Stimulated activated CD4-positive, alpha-beta T cell treated with anti-CD3 and anti-CD28 coated beads, Interleukin-2, amount 100 ng/mL, for 24 hours (primary cell): ENCODE results near the gene RAB34.

Experiments used
- DNase-seq, 2 donors: peaks; one replicate each; pipeline ENCODE4 v3.0.0-alpha.2; 2020

The RAB34 gene

DNA sequence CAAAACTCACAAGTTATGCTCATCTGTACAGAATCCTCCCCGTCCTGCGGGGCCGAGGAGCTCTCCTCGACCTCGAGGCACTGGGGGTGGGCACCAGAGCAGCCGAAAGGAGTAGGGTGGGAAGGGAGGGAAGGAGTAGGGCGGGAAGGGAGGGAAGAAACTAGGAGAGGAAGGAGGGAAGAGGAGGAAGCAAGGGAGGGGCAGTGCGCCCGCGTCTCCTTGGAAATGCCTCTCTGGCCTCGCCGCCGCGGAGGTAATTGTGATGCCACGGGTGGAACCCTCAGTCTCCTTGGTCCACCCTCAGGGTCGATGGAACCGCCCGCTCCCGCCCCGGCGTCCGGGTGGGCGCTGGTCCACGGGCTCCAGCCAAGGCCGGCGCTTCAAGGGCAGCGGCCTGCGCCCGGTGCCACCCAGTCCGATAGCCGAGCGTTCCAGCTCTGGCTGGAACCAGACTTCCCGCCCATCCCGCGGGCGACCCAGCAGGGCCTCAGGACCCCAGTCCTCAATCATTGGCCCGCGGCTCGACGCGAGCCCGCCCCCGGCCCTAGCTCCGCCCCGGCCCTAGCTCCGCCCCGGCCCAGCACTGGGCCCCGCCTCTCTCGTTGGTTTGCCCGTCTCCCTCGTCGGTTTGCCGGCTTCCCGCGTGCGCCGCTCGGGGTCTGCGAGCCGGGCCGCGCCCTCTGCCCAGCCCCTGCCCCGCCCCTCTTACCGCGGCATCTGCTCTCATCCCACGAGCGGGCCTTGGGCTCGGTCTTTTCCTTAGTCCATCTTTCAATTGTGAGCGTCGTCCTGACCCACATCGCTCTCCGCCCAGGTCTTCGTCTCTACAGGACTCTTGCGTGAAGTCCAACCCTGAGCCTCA is 6.6 kb downstream of the RAB34 start:
- DNase-seq, result peak; percentile 89 to 96

DNA sequence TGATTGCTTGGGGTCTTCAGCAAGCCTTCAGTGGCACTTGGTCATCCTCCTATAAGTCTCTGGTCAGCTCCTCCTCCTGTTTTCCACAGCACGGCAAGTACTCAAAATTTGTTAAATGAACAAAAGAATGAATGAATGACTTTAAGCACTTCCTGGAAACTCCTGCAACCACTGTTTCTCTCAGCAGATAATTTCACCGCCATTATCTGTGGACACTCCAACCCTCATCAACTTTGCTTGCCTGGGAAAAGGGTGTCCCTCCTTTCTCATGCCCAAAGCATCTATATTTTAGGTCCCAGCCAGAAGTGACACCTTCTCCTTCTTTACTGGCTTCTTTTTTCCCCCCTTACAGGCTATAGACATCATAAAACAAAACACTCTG is 10.3 kb downstream of the RAB34 start:
- no peak for DNase-seq

DNA sequence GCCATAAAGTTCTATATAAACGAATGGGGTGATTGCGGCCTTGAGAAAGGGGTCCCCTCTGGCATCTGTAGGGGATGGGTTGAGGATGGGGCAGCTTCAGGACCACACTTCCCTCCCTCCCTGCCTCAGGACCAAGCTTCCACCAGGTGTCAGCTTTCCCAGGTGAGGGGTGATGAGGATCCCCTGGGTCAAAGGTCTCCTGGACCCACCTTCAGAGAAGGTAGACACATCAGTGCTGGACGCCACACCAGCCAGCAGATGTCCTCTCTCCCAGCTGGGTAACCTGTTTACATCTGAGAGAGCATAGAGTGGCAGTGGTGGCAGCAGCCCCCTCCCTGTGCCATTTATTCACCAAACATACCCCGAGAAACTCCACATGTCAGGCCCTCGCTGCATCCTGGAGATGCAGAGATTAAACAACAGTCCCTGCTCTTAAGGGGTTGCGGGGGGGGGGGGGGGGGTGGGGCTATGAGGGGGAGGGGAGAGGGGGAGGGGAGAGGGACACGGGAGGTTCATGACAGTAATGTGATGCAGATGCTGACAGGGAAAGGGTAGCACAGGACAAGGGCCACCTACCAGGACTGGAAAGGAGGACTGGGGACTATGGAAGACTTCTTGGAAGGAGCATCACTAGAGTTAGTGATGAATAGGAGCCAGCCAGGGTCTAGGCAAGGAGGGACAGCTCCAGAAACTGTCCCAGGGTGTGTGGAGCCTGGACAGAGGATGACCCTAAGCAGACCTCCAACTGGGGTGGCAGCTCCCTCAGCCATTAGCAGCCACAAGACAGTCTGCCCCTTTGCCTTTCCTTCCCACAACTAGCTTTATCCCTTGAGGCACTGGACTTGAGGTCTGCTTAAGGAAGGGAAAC is 11.0 kb downstream of the RAB34 start:
- no peak for DNase-seq

DNA sequence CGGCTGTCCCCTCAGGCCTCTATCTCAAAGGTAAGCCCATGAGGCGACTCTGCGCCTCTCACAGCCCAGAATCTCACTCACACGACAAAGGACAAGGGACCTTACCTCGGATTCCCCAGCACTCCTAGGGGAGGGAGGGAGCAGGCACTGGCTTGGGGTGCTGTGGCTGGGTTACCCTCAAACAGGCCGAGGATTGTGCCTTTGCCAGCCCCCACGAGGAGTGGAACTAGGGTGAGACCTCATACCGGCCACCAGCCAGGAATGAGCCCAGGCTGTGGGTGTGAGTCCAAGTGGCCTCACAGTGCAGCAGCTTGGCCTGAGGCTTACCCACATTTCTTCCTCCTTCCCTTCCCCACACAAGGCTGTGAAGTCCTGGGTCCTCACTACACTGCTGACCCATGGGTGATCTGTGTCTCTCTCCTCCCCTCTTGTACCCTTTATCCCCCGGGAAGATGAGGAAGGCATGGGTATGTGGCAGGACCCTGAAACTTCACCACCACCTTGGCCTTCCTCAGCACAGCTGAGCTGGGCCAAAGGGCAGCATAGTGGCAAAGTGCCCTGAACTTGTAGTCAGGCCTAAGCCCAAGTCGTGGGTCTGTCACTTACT is 11.8 kb downstream of the RAB34 start:
- DNase-seq, result no peak

DNA sequence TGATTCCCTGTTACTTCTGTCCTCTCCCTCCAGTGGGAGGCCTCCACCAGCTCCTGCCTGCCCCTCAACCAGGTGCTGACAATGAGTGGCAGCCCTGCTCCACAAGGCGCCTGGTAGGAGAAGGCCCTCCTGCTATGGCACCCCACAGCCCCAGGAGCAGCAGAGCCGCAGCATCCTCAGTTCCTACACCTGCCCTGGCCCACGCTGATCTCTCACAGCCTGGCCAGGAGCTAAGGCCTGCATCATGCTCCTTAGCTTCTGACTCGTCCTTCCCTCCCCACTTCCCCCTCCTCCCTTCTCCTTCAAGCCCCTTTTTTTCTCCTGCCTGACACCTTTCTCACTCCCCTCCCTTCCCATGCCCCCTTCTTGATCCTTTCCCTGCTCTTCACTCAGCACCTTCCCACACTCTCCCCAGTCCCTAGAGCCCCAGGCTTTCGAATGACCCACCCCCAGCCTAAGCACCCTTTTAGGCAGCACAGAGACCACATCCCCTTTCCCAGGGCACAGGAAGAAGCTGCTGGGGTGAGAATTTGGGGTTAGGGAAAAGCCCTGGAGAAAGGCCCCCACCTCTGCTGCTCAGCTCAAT is 12.5 kb downstream of the RAB34 start:
- DNase-seq, result no peak

DNA sequence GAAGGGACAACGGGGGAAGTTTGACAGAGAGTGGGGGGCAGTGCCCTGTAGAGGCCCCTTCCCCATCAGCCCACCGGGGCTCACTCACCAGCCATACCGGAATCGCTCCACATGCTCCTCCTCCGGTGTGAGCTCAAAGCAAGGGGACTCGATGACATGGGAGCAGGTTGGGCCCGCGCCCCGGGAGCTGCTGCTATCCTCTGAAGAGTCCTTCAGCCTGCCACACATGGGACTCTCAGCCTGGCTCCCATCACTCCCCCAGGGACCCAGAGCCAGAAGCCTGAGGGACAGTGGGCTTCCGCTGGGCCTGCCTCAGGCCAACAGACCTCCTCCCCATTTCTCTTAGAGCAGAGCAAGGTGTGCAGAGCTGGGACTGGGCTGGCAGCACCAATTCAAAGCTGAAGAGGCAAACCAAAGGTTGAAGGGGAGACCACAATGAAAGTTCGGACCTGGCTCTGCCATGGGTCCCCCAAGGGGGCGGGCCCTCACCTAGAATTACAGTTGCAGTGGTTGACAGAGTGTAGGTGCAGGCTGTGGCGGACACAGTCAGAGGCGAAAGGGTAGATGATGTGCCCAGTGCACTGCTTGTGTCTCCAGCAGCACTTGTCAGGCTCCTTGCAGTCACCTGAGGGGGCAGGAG is 13.3 kb downstream of the RAB34 start:
- DNase-seq, result no peak

DNA sequence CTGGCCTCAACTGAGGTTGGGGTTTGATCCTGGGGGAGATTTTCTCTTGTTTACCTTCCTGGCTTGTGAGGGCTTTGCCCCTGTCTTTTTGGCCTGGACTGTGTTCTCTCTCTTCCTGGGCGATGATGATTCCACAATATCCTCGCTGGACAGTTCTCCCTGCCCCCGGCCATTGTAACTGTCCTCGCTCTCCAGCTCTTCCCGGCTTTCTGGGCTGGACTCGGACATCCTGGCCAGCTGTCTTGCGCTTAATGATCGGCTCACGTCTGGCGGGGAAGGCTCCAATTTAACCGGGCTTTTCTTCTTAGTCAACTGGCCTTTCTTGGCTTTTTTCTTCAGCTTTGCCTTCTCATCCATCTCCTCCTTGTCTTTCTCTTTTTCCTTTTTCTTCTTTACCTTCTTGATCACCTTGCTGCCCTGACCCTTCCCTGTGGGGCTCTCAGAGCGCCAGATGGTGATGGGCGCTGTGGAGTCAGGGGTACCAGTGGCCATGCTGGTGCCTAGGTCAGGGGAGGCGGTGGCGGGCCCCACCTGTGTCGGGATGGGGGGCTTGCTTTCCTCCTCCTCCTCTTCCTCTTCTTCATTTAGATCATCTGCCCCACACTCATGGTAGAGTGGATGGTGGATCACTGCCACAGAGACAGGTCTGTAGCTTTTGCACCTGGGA is 14.0 kb downstream of the RAB34 start:
- no peak for DNase-seq

DNA sequence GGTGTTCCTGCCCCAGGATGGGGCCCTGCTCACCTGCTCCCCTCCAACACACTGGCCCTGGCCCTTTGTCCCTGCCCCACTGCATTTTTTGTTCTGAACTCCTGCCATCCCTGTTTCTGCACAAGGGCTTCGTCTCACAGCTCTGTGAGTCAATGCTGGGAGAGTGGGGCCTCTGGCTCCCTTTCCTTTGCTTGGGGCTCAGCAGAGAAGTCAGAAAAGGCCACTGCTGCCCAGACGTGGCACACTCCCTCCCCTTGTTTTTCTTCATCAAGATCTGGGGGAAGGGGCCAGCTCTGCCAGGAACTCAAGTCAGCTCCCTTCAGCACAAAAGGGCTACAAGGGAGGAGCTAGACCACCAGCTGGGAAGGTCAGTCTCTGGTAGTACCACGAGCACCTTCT is 14.9 kb downstream of the RAB34 start:
- no peak for DNase-seq

DNA sequence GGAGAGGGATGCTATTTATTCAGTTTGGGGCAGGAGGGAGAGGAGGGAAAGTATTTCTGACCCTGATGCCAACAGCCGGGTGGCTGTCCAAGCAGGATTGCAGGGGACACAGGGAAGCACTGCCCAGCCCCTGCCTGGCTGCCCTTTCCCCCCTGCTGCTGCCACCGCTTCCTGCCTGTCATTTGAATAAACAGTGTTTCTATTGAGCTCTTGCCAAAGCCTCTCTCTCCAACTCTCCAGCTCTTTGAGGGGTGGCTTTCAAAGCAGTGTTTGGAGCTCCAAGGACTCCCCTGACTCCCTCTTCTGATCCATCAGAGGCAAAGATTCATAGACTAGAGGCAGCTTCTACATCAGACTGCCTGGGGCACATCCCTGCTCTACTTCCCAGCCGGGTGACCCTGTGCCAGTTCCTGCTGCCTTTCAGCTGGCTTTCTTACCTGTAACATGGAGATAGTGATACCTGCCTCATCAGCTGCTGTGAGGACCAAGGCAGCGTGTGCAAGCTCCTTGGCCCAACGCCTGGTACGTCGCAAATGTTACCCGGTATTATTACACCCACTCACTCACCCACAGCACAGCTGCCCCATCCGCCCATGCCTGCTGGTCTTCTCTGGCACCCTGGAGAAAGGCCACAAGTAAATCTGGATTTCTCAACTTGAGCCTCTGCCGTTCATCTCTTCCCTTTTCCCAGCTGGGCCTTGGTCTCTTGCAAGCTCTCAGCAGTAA is 15.5 kb downstream of the RAB34 start:
- no peak for DNase-seq

DNA sequence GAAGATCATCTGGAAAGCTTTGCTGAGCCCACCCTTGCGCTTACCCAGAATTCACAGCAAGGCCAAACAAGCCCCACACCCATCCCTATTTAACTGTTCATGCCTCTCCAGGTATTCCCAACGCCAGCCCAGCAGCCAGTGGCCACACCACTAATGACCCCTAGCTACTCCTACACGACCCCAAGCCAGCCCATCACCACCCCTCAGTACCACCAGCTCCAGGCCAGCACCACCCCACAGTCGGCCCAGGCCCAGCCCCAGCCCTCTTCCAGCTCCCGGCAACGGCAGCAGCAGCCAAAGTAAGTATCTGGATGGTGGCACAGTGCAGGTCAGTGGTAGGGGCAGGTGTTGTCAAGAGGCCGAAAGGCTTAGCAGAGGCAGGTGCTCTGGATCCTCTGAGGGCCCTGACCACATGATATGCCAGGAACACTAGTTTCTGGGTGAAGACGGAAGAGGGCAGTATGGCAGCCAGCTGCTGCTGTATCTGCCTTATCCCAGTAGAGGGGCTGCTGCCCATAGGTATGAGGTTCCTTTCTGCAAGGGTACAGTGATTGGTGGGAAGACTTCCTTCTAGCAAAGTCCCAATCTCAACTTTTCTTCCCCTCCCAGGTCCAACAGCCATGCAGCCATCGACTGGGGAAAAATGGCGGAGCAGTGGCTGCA is 16.7 kb downstream of the RAB34 start:
- DNase-seq, result no peak

DNA sequence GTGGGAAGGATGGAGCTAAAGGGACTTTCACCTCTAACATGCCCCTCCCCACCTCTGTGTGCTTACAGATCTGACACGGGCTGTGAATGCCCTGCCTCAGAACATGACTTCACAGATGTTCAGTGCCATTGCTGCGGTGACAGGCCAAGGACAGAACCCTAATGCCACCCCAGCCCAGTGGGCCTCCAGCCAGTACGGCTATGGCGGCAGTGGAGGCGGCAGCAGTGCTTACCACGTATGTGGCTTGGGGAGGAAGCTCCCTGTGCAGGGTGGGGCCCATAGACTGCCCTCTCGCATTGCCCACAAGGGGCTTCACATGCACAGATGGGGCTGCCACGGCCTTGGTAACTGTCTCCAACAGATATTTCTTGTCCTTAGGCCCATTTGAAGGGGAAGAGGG is 17.4 kb downstream of the RAB34 start:
- DNase-seq, result no peak

DNA sequence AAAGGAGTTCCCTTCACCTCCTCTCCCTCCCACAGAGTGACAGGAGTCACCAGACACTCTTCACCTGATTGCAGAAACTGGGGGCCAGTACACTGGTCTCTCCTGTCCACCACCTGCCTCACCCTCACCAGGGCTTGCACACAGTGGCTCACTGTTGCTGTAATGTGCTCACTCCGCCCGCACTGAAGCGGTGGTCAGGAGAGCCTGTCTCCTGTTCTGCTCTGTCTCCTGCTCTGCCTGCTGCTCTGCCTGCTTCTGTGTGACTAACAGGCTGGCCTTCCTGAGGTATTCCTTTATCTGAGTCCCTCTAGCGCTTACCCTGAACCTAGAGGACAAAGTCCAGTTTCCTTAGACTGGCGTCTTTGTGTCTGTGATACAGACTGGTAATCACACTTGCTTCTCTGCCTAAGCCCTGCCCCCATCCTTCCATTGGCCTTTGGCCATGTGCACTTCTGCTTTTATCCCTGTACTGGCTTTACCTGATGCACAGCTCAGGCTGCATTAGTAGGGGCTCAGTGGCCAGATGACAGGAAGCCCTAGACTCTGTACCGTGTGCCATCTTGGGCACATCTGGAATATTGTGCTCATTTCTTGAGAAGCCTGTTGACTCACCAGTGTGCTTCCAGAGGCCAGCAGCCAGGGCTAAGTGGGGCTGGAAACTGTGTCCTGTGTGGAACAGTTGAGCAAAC is 19.3 kb downstream of the RAB34 start:
- DNase-seq, result peak in 1 of 2 donors; percentile 22

DNA sequence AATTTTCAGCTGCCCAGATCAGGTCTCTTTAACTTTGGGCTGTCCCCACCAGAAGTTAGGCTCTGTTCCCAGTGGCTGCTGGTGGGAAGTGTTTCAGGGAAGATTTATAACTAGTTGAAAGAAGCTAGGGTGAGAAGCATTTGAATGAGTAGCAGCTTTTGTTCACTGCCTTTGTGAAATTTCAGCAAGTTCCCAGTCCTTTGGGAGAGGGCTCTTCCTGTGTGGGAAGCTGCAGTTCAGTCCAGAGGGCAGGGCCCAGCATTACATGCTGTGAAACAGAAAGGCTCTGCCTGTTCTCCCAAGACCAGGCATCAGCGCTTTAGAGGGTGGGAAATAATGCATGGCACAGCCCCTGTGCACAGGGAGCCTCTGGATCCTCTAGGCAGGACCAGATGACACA is 23.8 kb downstream of the RAB34 start:
- DNase-seq, result no peak

DNA sequence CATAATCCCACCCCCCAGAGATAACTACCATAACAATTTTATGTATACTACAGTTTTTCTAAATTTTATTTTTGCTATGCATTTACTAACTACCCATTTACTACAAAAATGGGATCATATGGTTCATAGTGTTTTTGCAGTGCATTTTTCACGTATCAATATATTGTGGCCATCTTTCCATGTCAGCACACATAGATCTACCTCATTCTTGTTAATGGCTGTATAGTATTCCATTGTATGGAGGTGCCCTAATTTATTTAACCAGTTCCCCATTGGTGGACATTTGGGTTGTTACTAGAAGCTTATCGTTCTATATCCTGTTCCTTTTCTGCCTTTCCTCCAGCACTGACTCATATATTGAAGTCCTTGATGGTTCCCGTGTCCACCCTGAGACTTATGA is 28.7 kb downstream of the RAB34 start:
- no peak for DNase-seq

DNA sequence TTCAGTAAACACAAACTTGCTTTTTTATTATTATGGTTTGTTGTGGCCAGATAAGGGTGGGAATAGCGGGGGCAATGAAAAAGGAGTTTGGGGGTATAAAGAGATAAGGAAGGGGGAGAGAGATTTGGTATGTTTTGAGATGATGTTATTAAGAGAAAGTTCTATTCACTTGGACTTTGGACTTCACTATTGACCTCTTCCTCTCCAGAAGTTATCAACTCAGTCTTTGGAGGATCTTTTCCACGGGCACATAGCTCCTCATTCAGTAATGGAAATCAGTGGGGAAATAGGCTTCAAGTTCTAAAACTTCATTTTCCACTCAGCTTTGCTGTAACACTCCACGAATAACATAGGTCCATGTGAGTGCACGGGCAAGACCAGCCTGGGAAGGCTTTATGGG is 29.2 kb downstream of the RAB34 start:
- DNase-seq, result no peak

DNA sequence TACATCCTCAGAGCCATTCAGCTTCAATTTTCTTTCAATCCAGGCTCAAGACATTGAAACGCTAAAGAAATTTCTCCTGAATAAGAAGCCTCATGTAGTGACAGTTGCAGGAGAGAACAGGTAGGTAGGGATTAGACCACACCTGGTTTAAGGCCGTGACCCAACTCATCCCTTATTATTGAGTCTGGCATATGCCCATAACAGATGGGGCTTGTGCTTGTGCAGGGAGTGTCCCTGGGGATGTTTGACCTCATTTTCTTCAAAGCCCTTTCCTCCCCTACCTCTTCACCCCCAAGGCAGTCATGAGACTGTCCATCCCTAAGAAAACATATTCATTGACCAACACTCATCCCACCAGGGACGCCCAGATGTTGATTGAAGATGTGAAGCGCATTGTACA is 31.4 kb downstream of the RAB34 start:
- no peak for DNase-seq

DNA sequence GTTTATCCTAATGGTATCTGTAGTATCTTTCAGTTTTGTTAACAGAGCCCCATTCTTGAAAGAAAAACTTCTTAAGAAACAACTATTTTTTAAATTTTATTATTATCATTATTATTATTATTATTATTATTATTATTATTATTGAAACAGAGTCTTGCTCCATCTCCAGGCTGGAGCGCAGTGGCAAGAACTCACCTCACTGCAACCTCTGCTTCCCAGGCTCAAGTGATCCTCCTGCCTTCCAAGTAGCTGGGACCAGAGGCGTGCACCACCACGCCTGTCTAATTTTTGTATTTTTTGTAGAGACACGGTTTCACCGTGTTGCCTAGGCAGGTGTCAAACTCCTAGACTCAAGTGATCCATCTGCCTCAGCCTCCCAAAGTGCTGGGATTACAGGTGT is 32.3 kb downstream of the RAB34 start:
- DNase-seq, result no peak

DNA sequence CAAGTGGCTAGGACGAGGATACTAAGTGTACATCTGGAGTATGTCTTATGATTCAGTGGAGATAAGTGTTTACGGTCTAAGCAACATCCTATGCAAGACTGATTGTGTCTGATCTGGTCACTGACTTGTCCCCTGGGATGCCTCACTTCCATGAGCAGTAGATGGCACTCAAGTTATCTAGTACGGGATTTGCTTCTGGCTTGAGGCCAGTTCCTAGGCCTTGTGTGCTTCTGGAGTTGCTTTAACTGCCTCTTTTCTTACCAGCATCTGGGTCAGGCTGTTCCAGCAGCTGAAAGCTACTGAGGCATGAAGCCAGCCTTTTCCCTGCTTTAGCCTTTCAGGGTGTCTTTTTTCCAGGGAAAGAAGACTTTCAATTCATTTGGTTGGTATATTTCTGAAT is 32.7 kb downstream of the RAB34 start:
- no peak for DNase-seq

DNA sequence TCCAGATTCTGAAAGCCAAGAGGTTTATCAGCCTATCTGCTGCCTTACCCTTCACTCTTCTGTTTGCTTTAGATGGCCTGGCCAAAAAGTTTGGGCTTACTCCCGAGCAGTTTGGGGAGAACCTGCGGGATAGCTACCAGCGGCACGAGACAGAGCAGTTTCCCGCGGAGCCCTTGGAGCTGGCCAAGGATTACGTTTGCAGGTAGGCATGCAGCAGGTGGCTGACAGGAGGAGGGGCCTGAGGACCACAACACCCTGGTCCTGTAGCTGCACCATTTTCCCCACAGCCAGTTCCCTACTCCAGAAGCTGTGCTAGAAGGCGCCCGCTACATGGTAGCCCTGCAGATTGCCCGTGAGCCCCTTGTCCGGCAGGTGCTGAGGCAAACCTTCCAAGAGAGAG is 35.0 kb downstream of the RAB34 start:
- no peak for DNase-seq

DNA sequence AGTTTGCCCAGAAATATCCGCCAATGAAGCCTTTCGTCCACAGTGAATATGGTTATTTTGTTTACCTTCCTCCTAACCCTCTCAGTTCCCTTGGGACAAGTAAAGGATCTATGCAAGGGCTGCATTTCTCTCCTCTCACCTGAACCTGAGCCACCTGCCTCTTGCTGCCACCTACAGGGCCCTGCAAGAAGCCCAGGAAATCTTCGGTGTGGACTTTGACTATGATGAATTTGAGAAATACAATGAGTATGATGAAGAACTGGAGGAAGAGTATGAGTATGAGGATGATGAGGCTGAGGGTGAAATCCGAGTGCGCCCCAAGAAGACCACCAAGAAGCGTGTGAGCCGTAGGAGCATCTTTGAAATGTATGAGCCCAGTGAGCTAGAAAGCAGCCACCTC is 41.7 kb downstream of the RAB34 start:
- no peak for DNase-seq
